Stomach (tissue), 4 donors: ENCODE results near the gene NSD1.

Experiments used
- CTCF ChIP-seq, 7 experiments: fragments of 450-650 bp in 4 of 7; fragments of 200-600 bp in 3 of 7; sonication (generic) in 3 of 7; IDR thresholded peaks; one replicate each; pipeline ENCODE4 v1.5.1; 2016 to 2019; ENCODE audit warnings: antibody characterized with exemption in 7 of 7, control low read depth in 2 of 7, mild to moderate bottlenecking in 1 of 7
- EP300 ChIP-seq: sonication (generic); formaldehyde crosslinking; IDR thresholded peaks from one replicate; pipeline ENCODE4 v1.6.1; 2017; ENCODE audit warnings: antibody characterized with exemption
- POLR2A ChIP-seq, 4 donors: fragments of 450-650 bp; IDR thresholded peaks; one replicate each; pipeline ENCODE4 v1.6.1; 2016; ENCODE audit warnings: antibody characterized with exemption in 4 of 4, control low read depth in 2 of 4, mild to moderate bottlenecking in 1 of 4, moderate library complexity in 1 of 4
- POLR2AphosphoS5 ChIP-seq, 3 donors: sonication (generic); formaldehyde crosslinking; IDR thresholded peaks; one replicate each; pipeline ENCODE4 v1.6.1; 2016; ENCODE audit warnings: antibody characterized with exemption in 3 of 3

GRCh38 chr5:177131352-177132135, 2.0 kb upstream of the NSD1 start:
- TF ChIP-seq CTCF (IDR thresholded peaks at IDR 0.05) = no peak
- TF ChIP-seq POLR2AphosphoS5 (IDR thresholded peaks at IDR 0.05) = no peak
- TF ChIP-seq POLR2A (IDR thresholded peaks at IDR 0.05) = no peak
- TF ChIP-seq EP300 = no peak
